Measurements from ENCODE around the gene SEC63.

- TF ChIP-seq POLR2AphosphoS5 (IDR thresholded peaks at IDR 0.05; ENCODE audit: low read depth, low read length): no peak
- TF ChIP-seq TAF1 (IDR thresholded peaks at IDR 0.05; ENCODE audit: low read depth, low read length): no peak
- TF ChIP-seq POLR2A (IDR thresholded peaks at IDR 0.05; ENCODE audit: low read depth, low read length): no peak
- TF ChIP-seq SPI1 (IDR thresholded peaks at IDR 0.05; ENCODE audit: low read depth, low read length): no peak
- TF ChIP-seq POU2F2 (IDR thresholded peaks at IDR 0.05; ENCODE audit: low read depth, low read length): no peak
- no peak for TF ChIP-seq PAX5 (IDR thresholded peaks at IDR 0.05; ENCODE audit: insufficient read depth, low read length, severe bottlenecking)
Observed at GRCh38 chr6:107931894-107932293, 26.1 kb downstream of the SEC63 start.
